PC-9 (cell line): ENCODE results near the gene CRYZ. TPM values are rescaled to one million over a fixed set of nuclear protein-coding genes. Genes with fewer than 3 reads are reported as not detected.

Experiments used
- BruUV-seq: library from RNA; stranded (reverse); fragments of 400-500 nt; replicated peaks from 2 replicates; lab custom pipeline; 2021; lab: Mats Ljungman, UMichigan
- CTCF ChIA-PET: fragments of 300-600 bp; sonication (Branson Sonifier 250); formaldehyde crosslinking; loops from one replicate; lab custom pipeline; 2022; ENCODE audit warnings: antibody characterized with exemption; lab: Charles Lee
- POLR2A ChIA-PET: fragments of 300-600 bp; sonication (Branson Sonifier 250); formaldehyde crosslinking; loops from one replicate; lab custom pipeline; 2022; ENCODE audit warnings: antibody characterized with exemption; ENCODE audit not compliant: unreplicated experiment; lab: Charles Lee
- DNase-seq, 2 experiments: peaks; one replicate each; pipeline versions ENCODE4 v3.0.0 to v3.0.0-alpha.2; 2015 to 2022; ENCODE audit warnings: mixed read lengths in 1 of 2
- H2AFZ ChIP-seq: fragments of 200-600 bp; sonication (generic); 2 replicates; pipeline ENCODE4 v1.8.1; 2017; ENCODE audit warnings: antibody characterized with exemption
- H3F3A ChIP-seq: fragments of 200-600 bp; sonication (generic); 2 replicates; pipeline ENCODE4 v1.8.1; 2017; ENCODE audit warnings: antibody characterized with exemption, mild to moderate bottlenecking, low read depth; ENCODE audit not compliant: insufficient read depth
- H3K27ac ChIP-seq: fragments of 200-600 bp; sonication (generic); 2 replicates; pipeline ENCODE4 v1.6.1; 2016; ENCODE audit warnings: mixed run types
- H3K27me3 ChIP-seq: fragments of 200-600 bp; sonication (generic); 2 replicates; pipeline ENCODE4 v1.6.1; 2016; ENCODE audit warnings: low read depth, mixed run types; ENCODE audit not compliant: insufficient read depth
- H3K36me3 ChIP-seq: fragments of 200-600 bp; sonication (generic); 2 replicates; pipeline ENCODE4 v1.6.1; 2016; ENCODE audit warnings: low read depth, mixed run types
- H3K4me1 ChIP-seq: fragments of 200-600 bp; sonication (generic); replicated peaks from 2 replicates; pipeline ENCODE4 v1.6.1; 2016; ENCODE audit warnings: mixed run types; ENCODE audit not compliant: insufficient read depth
- H3K4me2 ChIP-seq: fragments of 200-600 bp; sonication (generic); 2 replicates; pipeline ENCODE4 v1.6.1; 2017; ENCODE audit warnings: mixed run types
- H3K4me3 ChIP-seq: fragments of 200-600 bp; sonication (generic); 2 replicates; pipeline ENCODE4 v1.6.1; 2016; ENCODE audit warnings: mixed run types
- H3K79me2 ChIP-seq: fragments of 200-600 bp; sonication (generic); 2 replicates; pipeline ENCODE4 v1.6.1; 2017; ENCODE audit warnings: low read depth, mixed run types
- H3K9me2 ChIP-seq: fragments of 200-600 bp; sonication (generic); 2 replicates; pipeline ENCODE4 v1.8.1; 2017; ENCODE audit warnings: mild to moderate bottlenecking; ENCODE audit not compliant: insufficient read depth
- H3K9me3 ChIP-seq: fragments of 200-600 bp; sonication (generic); 2 replicates; pipeline ENCODE4 v1.8.1; 2016; ENCODE audit warnings: low read depth; ENCODE audit not compliant: insufficient read depth
- H4K20me1 ChIP-seq: fragments of 200-600 bp; sonication (generic); 2 replicates; pipeline ENCODE4 v1.8.1; 2017; ENCODE audit not compliant: insufficient read depth
- CTCF ChIP-seq: fragments of 200-600 bp; sonication (generic); conservative IDR thresholded peaks from 2 replicates; pipeline ENCODE4 v1.6.1; 2017; ENCODE audit warnings: mixed run types, antibody characterized with exemption, mild to moderate bottlenecking, moderate library complexity
- EZH2 ChIP-seq: fragments of 200-600 bp; sonication (generic); IDR thresholded peaks from 2 replicates; pipeline ENCODE4 v1.8.0; 2017; ENCODE audit warnings: antibody characterized with exemption, low read depth
- intact Hi-C: fragments of 100-400 bp; cut with micrococcal nuclease; formaldehyde crosslinking; loops from one replicate; pipeline ENCODE4 v1.10.0; 2022; ENCODE audit not compliant: unreplicated experiment
- total RNA-seq: library from RNA; stranded (reverse); gene quantifications from 2 replicates; pipeline ENCODE4 v1.2.3, GENCODE V29; 2021

CRYZ gene
- total RNA-seq, 1 experiment from 2014 or later: 24.4 TPM

GRCh38 chr1:74690909-74691308 lies 41.9 kb downstream of the CRYZ start:
- H3K27me3 ChIP-seq: no peaks in the 10 kb centered on the region
- H2AFZ ChIP-seq: no peak overlapping the region
- no peak overlapping the region for H3K4me2 ChIP-seq
- H3K4me3 ChIP-seq: no peak overlapping the region
- H3F3A ChIP-seq: peaks cover 7% of the 10 kb centered on the region; the same call in 1 of the 2 replicates
- H3K4me1 ChIP-seq: peaks cover 12% of the 10 kb centered on the region
- ChIA-PET CTCF (interaction anchor here (0.6 kb wide), 1 partner anchor 713 kb away, joined by 5 read pairs; no protein-coding TSS in a partner anchor), POLR2A (no interaction called here)
- TF ChIP-seq CTCF (no peak), EZH2 (no peak)
- no peaks in the 10 kb centered on the region for H3K9me2 ChIP-seq
- H3K9me3 ChIP-seq: no peaks in the 10 kb centered on the region
- no peak for DNase-seq
- intact Hi-C loops: loop anchor here (5.0 kb wide), 2 partner anchors 41 to 189 kb away; partner anchors contain the start of genes CRYZ and TYW3
- H3K36me3 ChIP-seq: no peaks in the 10 kb centered on the region
- no TSS peak for BruUV-seq
- no peaks in the 10 kb centered on the region for H4K20me1 ChIP-seq
- H3K79me2 ChIP-seq: no peaks in the 10 kb centered on the region
- H3K27ac ChIP-seq: no peak overlapping the region

- Histone ChIP-seq H3K9me2 (no peaks in the 10 kb centered on the region), H2AFZ (peak overlapping the region; percentile 58), H3K4me2 (peak overlapping the region; percentile 50), H3K4me3 (no peak overlapping the region), H3K36me3 (no peaks in the 10 kb centered on the region), H3K9me3 (no peaks in the 10 kb centered on the region), H3K4me1 (peaks cover 12% of the 10 kb centered on the region), H3K27ac (no peak overlapping the region), H3F3A (peaks cover 7% of the 10 kb centered on the region; the same call in 1 of the 2 replicates), H3K27me3 (no peaks in the 10 kb centered on the region), H3K79me2 (no peaks in the 10 kb centered on the region), H4K20me1 (no peaks in the 10 kb centered on the region)
- ChIA-PET POLR2A (no interaction called here), CTCF (interaction anchor here (0.6 to 1.2 kb wide), 2 partner anchors 222 to 713 kb away, joined by 3 to 5 read pairs; no protein-coding TSS in a partner anchor)
- intact Hi-C loops: loop anchor here (5.0 kb wide), 2 partner anchors 42 to 188 kb away; partner anchors contain the start of genes CRYZ and TYW3
- no peak for DNase-seq
- TF ChIP-seq CTCF (no peak), EZH2 (no peak)
- BruUV-seq: no TSS peak
These were observed 42.5 kb downstream of the CRYZ start for GRCh38 chr1:74690364-74690696.

DNA sequence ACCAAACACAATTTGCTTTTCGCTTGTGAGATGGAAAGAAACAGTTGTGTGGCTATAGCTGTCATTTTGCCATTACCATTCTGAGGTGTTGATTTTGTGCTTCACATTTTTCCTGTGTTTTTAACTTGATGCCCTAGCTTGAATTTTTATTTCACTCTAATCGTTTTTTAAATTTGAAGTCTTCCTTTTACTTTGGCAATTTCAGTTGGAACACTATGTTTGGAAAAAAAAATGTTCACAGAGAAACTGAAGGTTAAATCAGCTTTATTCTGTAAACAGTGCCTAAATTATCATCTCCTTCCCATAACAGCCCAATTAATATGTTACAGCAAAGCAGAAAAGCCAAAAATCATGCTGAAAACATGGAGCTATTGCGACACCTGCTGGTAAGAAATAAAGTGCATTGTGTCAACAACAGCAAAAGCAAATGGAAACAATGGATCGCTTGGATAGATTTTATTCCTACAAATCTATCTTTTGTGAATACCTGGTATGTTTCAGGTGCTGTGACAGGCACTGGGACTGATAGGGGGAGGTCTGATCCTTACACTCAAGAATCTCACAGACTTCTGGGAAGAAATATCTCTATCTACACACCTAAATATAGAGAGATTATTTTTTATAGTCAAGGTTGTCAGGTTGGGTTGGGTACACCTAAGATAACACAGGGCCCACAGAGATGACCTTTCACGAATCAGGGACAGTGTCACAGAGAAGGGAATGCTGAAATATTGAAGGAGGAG lies 43.1 kb downstream of the CRYZ start:
- Histone ChIP-seq H3K27ac (no peak overlapping the region), H4K20me1 (no peaks in the 10 kb centered on the region), H3K9me3 (no peaks in the 10 kb centered on the region), H3K36me3 (no peaks in the 10 kb centered on the region), H3K4me3 (no peak overlapping the region), H3K9me2 (no peaks in the 10 kb centered on the region), H3K79me2 (no peaks in the 10 kb centered on the region), H3F3A (peaks cover 7% of the 10 kb centered on the region; the same call in 1 of the 2 replicates), H3K27me3 (no peaks in the 10 kb centered on the region), H3K4me1 (peaks cover 12% of the 10 kb centered on the region), H3K4me2 (peak overlapping the region; percentile 50), H2AFZ (peak overlapping the region; percentile 58)
- peak; percentile 95 for TF ChIP-seq CTCF
- no peak for TF ChIP-seq EZH2
- peak; percentile 43 to 67 for DNase-seq
- intact Hi-C loops: loop anchor here (2.0 to 5.0 kb wide), 3 partner anchors 37 to 187 kb away; partner anchors contain the start of genes CRYZ and TYW3
- ChIA-PET CTCF (interaction anchor here (0.7 to 1.2 kb wide), 2 partner anchors 221 to 578 kb away, joined by 3 read pairs; no protein-coding TSS in a partner anchor), POLR2A (no interaction called here)
- BruUV-seq: no TSS peak
